Ovary (tissue), 9 donors: ENCODE measurements around the gene OCA2. TPM values are rescaled to one million over a fixed set of nuclear protein-coding genes. Genes with fewer than 3 reads are reported as not detected.
"Not testable (repeated sequence)": the region's sequence is repeated elsewhere in the genome, so short reads cannot be mapped to it uniquely, and the experiment has no call there.

Source experiments
- DNase-seq, 5 donors: peaks; one replicate each; pipeline ENCODE4 v3.0.0-alpha.2; 2019 to 2020
- H3K27ac ChIP-seq, 2 donors: fragments of 200-600 bp; one replicate each; pipeline versions ENCODE4 v1.5.1 to v1.8.0; 2019 to 2022
- H3K27me3 ChIP-seq: fragments of 200-600 bp; one replicate; pipeline ENCODE4 v1.8.0; 2022
- H3K36me3 ChIP-seq: fragments of 200-600 bp; sonication (generic); one replicate; pipeline ENCODE4 v1.5.1; 2019
- H3K4me1 ChIP-seq: one replicate; pipeline ENCODE4 v1.8.1; 2013; ENCODE audit warnings: mild to moderate bottlenecking, moderate library complexity; ENCODE audit not compliant: insufficient read depth
- H3K4me3 ChIP-seq: fragments of 200-600 bp; sonication (generic); one replicate; pipeline ENCODE4 v1.5.1; 2017
- H3K9me3 ChIP-seq, 2 donors: fragments of 200-600 bp in 1 of 2; sonication (generic) in 1 of 2; one replicate each; pipeline versions ENCODE4 v1.5.1 to v1.8.1; 2013 to 2019; ENCODE audit warnings: mild to moderate bottlenecking in 1 of 2, moderate library complexity in 1 of 2
- CTCF ChIP-seq, 3 donors: fragments of 450-650 bp in 2 of 3; fragments of 200-600 bp in 1 of 3; IDR thresholded peaks; one replicate each; pipeline versions ENCODE4 v1.5.1 to v1.8.0; 2016 to 2022; ENCODE audit warnings: antibody characterized with exemption in 3 of 3, mild to moderate bottlenecking in 1 of 3
- EP300 ChIP-seq: sonication (generic); formaldehyde crosslinking; IDR thresholded peaks from one replicate; pipeline ENCODE4 v1.6.1; 2017; ENCODE audit warnings: antibody characterized with exemption
- POLR2A ChIP-seq: fragments of 450-650 bp; IDR thresholded peaks from one replicate; pipeline ENCODE4 v1.6.1; 2017; ENCODE audit warnings: antibody characterized with exemption, mild to moderate bottlenecking, moderate library complexity
- WGBS, 3 donors: extraction: QIAGEN DNeasy Blood & Tissue Kit in 1 of 3; methylation state at CpG; one replicate each; pipeline versions ENCODE4 v1.1.5 to v1.1.7; 2013 to 2017; 5-methylcytosine and 5-hydroxymethylcytosine counted together
- intact Hi-C, 4 donors: fragments of 100-400 bp; cut with DNase I; formaldehyde crosslinking; loops; one replicate each; pipeline versions ENCODE4 v1.11.0 to v1.15.1; 2022 to 2023
- polyA plus RNA-seq, 2 donors: library from polyadenylated mRNA; stranded (reverse); fragments of 200-250 nt in 1 of 2; fragments of 350-450 nt in 1 of 2; fragmentation: Illumina TruSeq in 1 of 2; extraction: RNeasy Lipid Tissue Mini Kit (QIAGEN cat#74804) in 1 of 2; gene quantifications; one replicate each; pipeline ENCODE4 v1.2.3, GENCODE V29; 2013 to 2014
- total RNA-seq, 7 donors: library from RNA; depleted of rRNA in 2 of 7; stranded (reverse); fragments of >200 nt in 2 of 7; fragmentation: NEBNext Ultra II Directional in 3 of 7; extraction: Animal tissue kit (Norgen Biotek cat#: 25700) in 3 of 7; gene quantifications; one replicate each; pipeline versions ENCODE4 v1.1.0 to v1.2.4, GENCODE V29; 2016 to 2023
- donor health status: DM: no; HTN: no; CAD: no; lungs with moderate emphysema.
- donor health status: DM: no; HTN: no; CAD: no.
- donor health status: Bipolar disorder and iron deficiency.
- donor health status: DM: yes; HTN: yes; CAD: no.
- donor health status: DM: no; HTN: no; CAD: no.
- donor health status: DM: yes; HTN: yes; CAD: no.

OCA2 gene
- total and polyA plus RNA-seq, 9 donors: 0.31 to 3.5 (median 0.68) TPM; not detected in 1

GRCh38 chr15:27769652-27770051 lies 329.5 kb downstream of the OCA2 start:
- intact Hi-C loops: no loop called here
- no peak overlapping the region for H3K27ac ChIP-seq
- H3K9me3 ChIP-seq: peaks cover 0 to 3% of the 10 kb centered on the region in 2 donors
- TF ChIP-seq EP300 (no peak), POLR2A (no peak), CTCF (IDR thresholded peaks at IDR 0.05) (no peak)
- no peak overlapping the region for H3K4me3 ChIP-seq
- no peaks in the 10 kb centered on the region for H3K27me3 ChIP-seq
- H3K4me1 ChIP-seq: no peaks in the 10 kb centered on the region
- no peak for DNase-seq
- no peaks in the 10 kb centered on the region for H3K36me3 ChIP-seq
- WGBS, 3 donors: 90 to 96% (median 94%) methylated on average over 13 of the region's 13 CpGs

- Histone ChIP-seq H3K36me3 (no peaks in the 10 kb centered on the region), H3K9me3 (no peaks in the 10 kb centered on the region), H3K27ac (no peak overlapping the region), H3K4me1 (no peaks in the 10 kb centered on the region), H3K4me3 (no peak overlapping the region), H3K27me3 (no peaks in the 10 kb centered on the region)
- 67 to 75% (median 70%) methylated on average over 24 of the region's 24 CpGs for WGBS, 3 donors
- no peak for DNase-seq
- TF ChIP-seq POLR2A: no peak
- TF ChIP-seq CTCF (IDR thresholded peaks at IDR 0.05): no peak
- TF ChIP-seq EP300: no peak
- intact Hi-C loops: no loop called here
These were observed 330.2 kb downstream of the OCA2 start for GRCh38 chr15:27768732-27769475.

GRCh38 chr15:27767918-27768640 lies 331.0 kb downstream of the OCA2 start:
- 73 to 78% (median 74%) methylated on average over 14 of the region's 14 CpGs for WGBS, 3 donors
- TF ChIP-seq CTCF (IDR thresholded peaks at IDR 0.05): no peak
- TF ChIP-seq POLR2A: no peak
- TF ChIP-seq EP300: no peak
- no peaks in the 10 kb centered on the region for H3K4me1 ChIP-seq
- H3K36me3 ChIP-seq: no peaks in the 10 kb centered on the region
- intact Hi-C loops: no loop called here
- no peaks in the 10 kb centered on the region for H3K27me3 ChIP-seq
- no peak for DNase-seq
- H3K4me3 ChIP-seq: no peak overlapping the region
- H3K9me3 ChIP-seq: no peaks in the 10 kb centered on the region
- H3K27ac ChIP-seq: no peak overlapping the region

- H3K27me3 ChIP-seq, H3K4me1 ChIP-seq, intact Hi-C loops: not testable (repeated sequence)
These were observed 331.7 kb downstream of the OCA2 start for GRCh38 chr15:27767430-27767829.

GRCh38 chr15:27764339-27764738 lies 334.8 kb downstream of the OCA2 start:
- no peak for DNase-seq
- H3K36me3 ChIP-seq: no peaks in the 10 kb centered on the region
- TF ChIP-seq CTCF (IDR thresholded peaks at IDR 0.05) (no peak), POLR2A (no peak), EP300 (no peak)
- 84 to 97% (median 89%) methylated on average over 3 of the region's 3 CpGs for WGBS, 3 donors
- intact Hi-C loops: no loop called here
- H3K4me3 ChIP-seq: no peak overlapping the region
- no peaks in the 10 kb centered on the region for H3K27me3 ChIP-seq
- no peak overlapping the region for H3K27ac ChIP-seq
- H3K9me3 ChIP-seq: no peaks in the 10 kb centered on the region
- no peaks in the 10 kb centered on the region for H3K4me1 ChIP-seq

More at GRCh38 chr15:27767430-27767829, 331.7 kb downstream of the OCA2 start:
- not testable (repeated sequence) for H3K36me3 ChIP-seq, DNase-seq, H3K9me3 ChIP-seq, H3K27ac ChIP-seq, H3K4me3 ChIP-seq
